GM21576 (cell line): ENCODE measurements around the gene NBPF10.
"Not testable (repeated sequence)": the region's sequence is repeated elsewhere in the genome, so short reads cannot be mapped to it uniquely, and the experiment has no call there.

Experiments used
- ATAC-seq: cut with Tn5 transposase; IDR thresholded peaks from one replicate; pipeline ENCODE4 v1.9.1; 2021; ENCODE audit warnings: mild to moderate bottlenecking, moderate library complexity; ENCODE audit not compliant: unreplicated experiment

Gene NBPF10, protein sequence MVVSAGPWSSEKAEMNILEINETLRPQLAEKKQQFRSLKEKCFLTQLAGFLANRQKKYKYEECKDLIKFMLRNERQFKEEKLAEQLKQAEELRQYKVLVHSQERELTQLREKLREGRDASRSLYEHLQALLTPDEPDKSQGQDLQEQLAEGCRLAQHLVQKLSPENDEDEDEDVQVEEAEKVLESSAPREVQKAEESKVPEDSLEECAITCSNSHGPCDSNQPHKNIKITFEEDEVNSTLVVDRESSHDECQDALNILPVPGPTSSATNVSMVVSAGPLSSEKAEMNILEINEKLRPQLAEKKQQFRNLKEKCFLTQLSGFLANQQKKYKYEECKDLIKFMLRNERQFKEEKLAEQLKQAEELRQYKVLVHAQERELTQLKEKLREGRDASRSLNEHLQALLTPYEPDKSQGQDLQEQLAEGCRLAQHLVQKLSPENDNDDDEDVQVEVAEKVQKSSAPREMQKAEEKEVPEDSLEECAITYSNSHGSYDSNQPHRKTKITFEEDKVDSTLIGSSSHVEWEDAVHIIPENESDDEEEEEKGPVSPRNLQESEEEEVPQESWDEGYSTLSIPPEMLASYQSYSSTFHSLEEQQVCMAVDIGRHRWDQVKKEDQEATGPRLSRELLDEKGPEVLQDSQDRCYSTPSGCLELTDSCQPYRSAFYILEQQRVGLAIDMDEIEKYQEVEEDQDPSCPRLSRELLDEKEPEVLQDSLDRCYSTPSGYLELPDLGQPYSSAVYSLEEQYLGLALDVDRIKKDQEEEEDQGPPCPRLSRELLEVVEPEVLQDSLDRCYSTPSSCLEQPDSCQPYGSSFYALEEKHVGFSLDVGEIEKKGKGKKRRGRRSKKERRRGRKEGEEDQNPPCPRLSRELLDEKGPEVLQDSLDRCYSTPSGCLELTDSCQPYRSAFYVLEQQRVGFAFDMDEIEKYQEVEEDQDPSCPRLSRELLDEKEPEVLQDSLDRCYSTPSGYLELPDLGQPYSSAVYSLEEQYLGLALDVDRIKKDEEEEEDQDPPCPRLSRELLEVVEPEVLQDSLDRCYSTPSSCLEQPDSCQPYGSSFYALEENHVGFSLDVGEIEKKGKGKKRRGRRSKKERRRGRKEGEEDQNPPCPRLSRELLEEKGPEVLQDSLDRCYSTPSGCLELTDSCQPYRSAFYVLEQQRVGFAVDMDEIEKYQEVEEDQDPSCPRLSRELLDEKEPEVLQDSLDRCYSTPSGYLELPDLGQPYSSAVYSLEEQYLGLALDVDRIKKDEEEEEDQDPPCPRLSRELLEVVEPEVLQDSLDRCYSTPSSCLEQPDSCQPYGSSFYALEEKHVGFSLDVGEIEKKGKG (N-terminal part only)

GRCh38 chr1:146144465-146144864, at the start of gene NBPF10:
NBPF10 (minus strand) TSS chr1:146144804; CDS start chr1:146144769, 35 bp downstream.
- ATAC-seq = not testable (repeated sequence)

DNA sequence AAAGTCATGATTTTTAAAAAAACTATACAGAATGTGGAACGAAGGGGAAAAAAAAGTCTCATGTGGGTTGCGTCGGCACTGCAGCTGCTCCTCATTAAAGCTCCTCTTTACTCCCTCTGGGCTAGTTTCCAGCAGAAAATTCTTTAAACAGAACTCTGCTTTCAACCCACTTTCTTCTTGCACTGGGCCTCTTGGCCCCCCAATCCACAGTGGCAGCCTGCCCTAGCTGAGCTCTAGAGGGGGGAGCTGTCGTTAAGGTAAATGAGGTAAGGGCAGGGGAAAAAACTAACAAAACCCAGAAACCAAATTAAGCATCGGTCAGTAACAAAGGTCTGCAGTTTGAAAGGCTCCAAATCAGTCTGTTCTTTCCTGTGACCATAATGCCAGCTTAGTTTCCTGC, 29.9 kb upstream of the NBPF10 start:
- not testable (repeated sequence) for ATAC-seq

DNA sequence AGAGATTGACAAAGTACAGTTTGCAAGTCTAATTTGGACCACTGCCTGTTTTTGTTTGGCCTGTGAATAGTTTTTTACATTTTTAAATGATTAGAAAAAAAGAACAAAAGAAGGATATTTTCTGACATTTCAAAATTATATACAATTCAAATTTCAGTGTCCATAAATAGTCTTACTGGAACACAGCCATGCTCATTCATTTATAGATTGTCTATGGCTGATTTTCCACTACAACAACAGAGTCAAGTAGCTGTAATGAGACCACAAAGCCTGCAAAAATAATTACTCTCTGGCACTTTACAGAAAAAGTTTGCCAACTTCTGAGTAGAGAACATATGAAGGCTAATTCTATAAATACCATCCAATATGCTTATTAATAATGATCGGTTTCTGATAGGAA, 23.1 kb upstream of the NBPF10 start:
- ATAC-seq = not testable (repeated sequence)

DNA sequence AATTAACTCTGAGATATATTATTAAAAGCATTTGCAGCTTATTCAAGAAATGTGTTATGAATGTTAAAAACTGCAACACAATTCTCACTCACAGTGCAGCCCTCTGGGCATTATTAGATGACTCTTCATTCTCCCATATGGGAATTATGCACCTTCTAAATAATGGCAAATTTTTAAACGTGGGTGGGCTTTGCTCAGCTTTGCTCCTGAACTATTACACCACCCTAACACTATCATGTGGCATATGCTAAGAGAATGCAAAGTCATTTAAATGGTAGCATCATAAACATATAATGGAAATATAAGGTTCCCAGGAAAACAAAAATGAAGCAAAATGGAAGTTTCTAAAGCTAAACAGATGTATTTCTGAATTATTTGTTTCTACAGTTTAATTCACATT, 22.7 kb upstream of the NBPF10 start:
- ATAC-seq = not testable (repeated sequence)
